ENCODE data around the gene ZNF488.

The ZNF488 gene

GRCh38 chr10:47381427-47382379 is 2.4 kb downstream of the ZNF488 start:
- DNase-seq, result no peak

GRCh38 chr10:47381103-47381395 is 3.0 kb downstream of the ZNF488 start:
- DNase-seq, result no peak

- DNase-seq, result no peak
Measured at GRCh38 chr10:47380341-47381102, 3.6 kb downstream of the ZNF488 start.

DNA sequence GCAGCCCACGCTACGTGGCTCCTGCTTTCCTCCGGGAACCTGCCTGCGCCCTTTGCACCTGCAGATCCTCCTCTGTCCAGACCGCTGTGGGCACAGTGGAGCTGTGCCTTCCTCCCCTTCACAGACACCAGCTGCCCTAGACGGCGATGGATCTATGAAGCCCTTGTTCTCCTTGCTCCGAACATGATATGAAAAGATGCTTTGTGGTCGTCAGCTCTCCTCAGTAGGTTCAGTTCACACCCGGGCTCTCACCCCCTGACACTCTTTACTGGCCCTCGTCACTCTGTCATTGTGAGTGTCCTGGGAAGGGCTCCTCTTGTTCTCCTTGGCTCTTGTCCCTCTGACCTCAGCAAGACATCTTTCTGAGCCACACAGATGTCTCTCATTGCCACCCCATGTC is 4.2 kb downstream of the ZNF488 start:
- DNase-seq, result no peak

- DNase-seq, result no peak
Measured at GRCh38 chr10:47379445-47379785, 4.7 kb downstream of the ZNF488 start.

GRCh38 chr10:47378606-47379444 is 5.3 kb downstream of the ZNF488 start:
- no peak for DNase-seq

- DNase-seq, result no peak
Measured at GRCh38 chr10:47378183-47378510, 5.9 kb downstream of the ZNF488 start.

DNA sequence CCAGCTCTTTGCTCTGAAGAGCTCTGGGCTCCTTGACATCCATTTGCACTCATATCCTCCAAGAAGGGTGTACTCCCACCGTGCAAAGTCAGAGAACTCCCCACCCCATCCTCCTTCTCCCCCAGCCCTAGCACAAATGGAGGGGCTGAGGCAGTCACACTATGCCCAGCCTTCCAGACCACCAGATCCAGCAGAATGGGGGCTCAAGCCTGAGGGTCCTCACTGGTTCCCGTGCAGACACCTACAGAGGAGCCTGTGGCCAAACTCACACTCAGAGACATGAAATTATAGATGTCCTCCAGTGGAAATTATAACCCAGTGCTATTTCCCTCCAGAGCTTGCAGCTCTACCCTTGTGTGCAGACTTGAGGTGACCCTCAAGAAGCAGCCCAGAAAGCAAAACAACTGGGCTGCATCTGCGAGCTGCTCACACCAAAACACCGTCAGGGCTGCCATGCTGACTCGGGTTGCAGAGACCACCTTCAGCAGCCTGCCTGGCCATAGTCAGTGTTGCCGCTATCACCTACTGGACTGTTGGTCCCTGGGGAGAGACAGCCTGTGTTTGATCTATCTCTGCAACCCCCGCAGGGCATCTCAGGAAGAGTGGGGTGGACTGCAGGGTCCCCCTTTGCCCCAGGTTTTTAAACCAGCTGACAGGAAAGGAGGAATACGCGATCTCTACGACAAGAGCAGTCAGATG is 7.4 kb downstream of the ZNF488 start:
- DNase-seq, result no peak

GRCh38 chr10:47374611-47375536 is 9.2 kb downstream of the ZNF488 start:
- no peak for DNase-seq

- no peak for DNase-seq
Measured at GRCh38 chr10:47372726-47373125, 11.4 kb downstream of the ZNF488 start.

GRCh38 chr10:47371629-47372485 is 12.2 kb downstream of the ZNF488 start:
- no peak for DNase-seq

DNA sequence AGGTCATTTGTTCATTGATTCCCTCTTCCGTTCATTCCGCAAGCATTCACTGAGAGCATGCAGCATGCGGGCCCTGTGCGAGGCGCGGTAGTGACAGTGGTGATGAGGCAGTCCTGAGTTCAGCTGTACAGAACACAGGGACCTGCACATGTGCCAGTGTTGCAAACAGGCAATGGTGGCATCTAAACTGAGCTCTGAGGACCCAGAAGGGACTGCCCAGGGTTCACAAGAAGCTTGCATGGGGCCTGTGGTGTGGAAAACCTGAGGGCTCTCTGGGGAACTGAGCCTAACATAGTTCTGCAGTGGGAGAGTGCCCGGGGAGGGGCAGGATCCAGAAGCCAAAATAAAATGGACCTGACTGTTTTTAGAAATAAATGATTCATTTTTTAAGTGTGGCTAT is 13.2 kb downstream of the ZNF488 start:
- DNase-seq, result no peak

GRCh38 chr10:47370015-47370767 is 13.9 kb downstream of the ZNF488 start:
- no peak for DNase-seq

- no peak for DNase-seq
Measured at GRCh38 chr10:47369251-47369894, 14.7 kb downstream of the ZNF488 start.

DNA sequence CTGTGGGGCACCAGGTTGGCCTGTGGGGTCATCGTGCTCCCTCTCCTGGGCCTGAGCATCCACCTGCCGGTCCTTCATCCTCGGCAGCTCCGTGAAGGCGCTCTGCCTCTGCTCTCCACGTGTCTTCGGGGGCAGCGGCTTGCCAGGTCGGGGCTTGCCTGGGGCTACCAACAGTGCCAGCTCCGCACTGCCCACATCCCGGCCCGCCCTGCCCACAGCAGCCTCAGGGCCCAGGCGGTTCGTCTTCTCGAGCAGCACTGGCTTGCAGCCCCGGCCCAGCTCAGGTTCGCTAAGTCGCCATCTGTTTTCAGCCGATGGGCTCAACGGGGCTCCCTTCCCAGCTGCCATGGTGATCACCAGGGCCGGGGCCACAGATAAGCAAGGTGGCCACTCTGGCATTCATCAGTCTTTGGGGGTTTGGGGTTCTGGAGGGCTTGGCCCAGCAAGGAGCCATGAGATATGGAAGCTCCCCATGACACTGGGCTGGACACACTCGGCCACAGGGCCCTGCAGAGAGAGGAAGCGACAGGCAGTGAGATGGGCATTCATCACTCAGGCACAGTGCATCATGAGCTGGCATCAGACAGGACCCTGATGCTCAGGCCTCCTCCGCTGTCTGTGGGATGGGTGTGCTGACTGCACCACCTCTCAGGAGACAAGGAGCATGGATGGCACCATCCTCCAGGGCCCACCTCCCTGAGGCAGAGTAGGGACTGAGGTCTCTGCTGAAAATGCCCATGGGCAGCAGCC is 15.5 kb downstream of the ZNF488 start:
- DNase-seq, result no peak

- DNase-seq, result no peak
Measured at GRCh38 chr10:47367646-47368045, 16.4 kb downstream of the ZNF488 start.

GRCh38 chr10:47366731-47367460 is 17.2 kb downstream of the ZNF488 start:
- DNase-seq, result no peak

DNA sequence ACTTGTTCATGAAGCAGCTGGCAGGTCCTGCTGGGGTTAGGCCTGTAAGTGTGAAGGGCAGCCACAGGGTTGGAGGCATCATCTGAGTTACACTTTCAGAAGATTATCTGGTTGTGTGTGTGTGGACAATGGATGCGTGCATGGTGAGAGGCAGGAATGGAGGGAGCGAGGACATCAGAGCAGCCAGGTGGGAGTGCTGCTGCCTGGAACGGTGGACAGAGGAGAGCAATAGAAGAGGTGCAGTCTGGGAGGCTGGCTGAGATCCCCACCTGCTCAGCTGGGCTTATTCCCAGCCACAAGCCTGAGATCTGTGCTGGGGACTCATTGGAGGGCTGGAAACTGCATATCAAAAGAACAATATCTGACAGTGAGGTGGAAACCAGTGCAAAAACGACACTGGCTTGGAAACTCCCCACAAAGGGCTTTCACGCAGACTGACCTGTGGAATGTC is 17.9 kb downstream of the ZNF488 start:
- no peak for DNase-seq

All from stimulated activated CD4-positive, alpha-beta T cell treated with anti-CD3 and anti-CD28 coated beads, Interleukin-1b, Interleukin-23, amount 100 ng/mL, for 48 hours (primary cell).